ENCODE measurements around the gene ISY1. TPM values are rescaled to one million over a fixed set of nuclear protein-coding genes. Genes with fewer than 3 reads are reported as not detected.
"Not testable (repeated sequence)": the region's sequence is repeated elsewhere in the genome, so short reads cannot be mapped to it uniquely, and the experiment has no call there.

ISY1 gene
- polyA plus RNA-seq, 2 of the 4 experiments (the other 2 are of a cell fraction), result 23.2 to 27.6 TPM

GRCh38 chr3:129114455-129114854, 46.4 kb downstream of the ISY1 start:
- no peak for FAIRE-seq
- Histone ChIP-seq H3K9me3 (no peaks in the 10 kb centered on the region), H3K4me2 (no peak overlapping the region), H3K27ac (no peak overlapping the region), H3K4me1 (peaks cover 17% of the 10 kb centered on the region; the same call in 2 of the 3 replicates), H3K4me3 (no peak overlapping the region)
- ChIA-PET POLR2A (no interaction called here), CTCF (interaction anchor here (1.0 kb wide), 1 partner anchor 131 kb away, joined by 3 read pairs; no protein-coding TSS in a partner anchor)
- no peak for DNase-seq (ENCODE audit: low read depth in 1 of 2, low spot score in 1 of 2)
- ATAC-seq, result no peak
- TF ChIP-seq RCOR1 (IDR thresholded peaks at IDR 0.05; ENCODE audit: low read depth, low read length), result no peak
- TF ChIP-seq MYC (IDR thresholded peaks at IDR 0.05; ENCODE audit: borderline replicate concordance, low read length), result no peak
- no peak for TF ChIP-seq RAD21 (conservative IDR thresholded peaks at IDR 0.05 in 1 of 2, IDR thresholded peaks at IDR 0.05 in 1 of 2)
- no peak for TF ChIP-seq CBX2 (IDR thresholded peaks at IDR 0.05; ENCODE audit: borderline replicate concordance, low read depth)
- no peak for TF ChIP-seq CBX8 (IDR thresholded peaks at IDR 0.05)
- TF ChIP-seq NFE2L2 (conservative IDR thresholded peaks at IDR 0.05; ENCODE audit: low read length), result no peak
- 92% methylated on average over 6 of the region's 6 CpGs for WGBS (ENCODE audit: missing lambda C conversion rate)

- ChIA-PET POLR2A (interaction anchor here (1.2 kb wide), 1 partner anchor 9 kb away, joined by 6 read pairs; the partner anchor contains the start of gene RAB43), CTCF (interaction anchor here (0.9 kb wide), 1 partner anchor 59 kb away, joined by 3 read pairs; no protein-coding TSS in a partner anchor)
- Histone ChIP-seq H3K4me2 (no peak overlapping the region), H3K27ac (no peak overlapping the region; a peak in 1 of 6 replicates), H3K4me1 (peaks cover 17% of the 10 kb centered on the region; the same call in 2 of the 3 replicates), H3K4me3 (no peak overlapping the region), H3K9me3 (no peaks in the 10 kb centered on the region)
- WGBS (ENCODE audit: missing lambda C conversion rate), result 78% methylated on average over 3 of the region's 3 CpGs
- ATAC-seq (no peak; a peak in 1 of 6 replicates), FAIRE-seq (no peak), DNase-seq (ENCODE audit: low read depth in 1 of 2, low spot score in 1 of 2) (no peak)
- no peak for TF ChIP-seq TP53 (CRISPR knock-in tag; IDR thresholded peaks at IDR 0.05)
- no peak for TF ChIP-seq HOXB5 (CRISPR knock-in tag; IDR thresholded peaks at IDR 0.05)
- no peak for TF ChIP-seq RFX5 (IDR thresholded peaks at IDR 0.05)
- no peak for TF ChIP-seq HDAC2 (IDR thresholded peaks at IDR 0.05)
- no peak for TF ChIP-seq SREBF2 (IDR thresholded peaks at IDR 0.05)
- TF ChIP-seq JUN (IDR thresholded peaks at IDR 0.05), result no peak
- no peak for TF ChIP-seq BCL3 (IDR thresholded peaks at IDR 0.05)
- TF ChIP-seq ZNF302 (CRISPR knock-in tag; IDR thresholded peaks at IDR 0.05), result no peak
- no peak for TF ChIP-seq ZFP36 (IDR thresholded peaks at IDR 0.05; ENCODE audit: borderline replicate concordance, partially characterized antibody)
- TF ChIP-seq HOXA7 (CRISPR knock-in tag; IDR thresholded peaks at IDR 0.05), result no peak
- no peak for TF ChIP-seq NFE2L2 (conservative IDR thresholded peaks at IDR 0.05; ENCODE audit: low read length)
- no peak for TF ChIP-seq ESRRA (IDR thresholded peaks at IDR 0.05; ENCODE audit: borderline replicate concordance, low read length)
- TF ChIP-seq RARB (CRISPR knock-in tag; IDR thresholded peaks at IDR 0.05), result no peak
- TF ChIP-seq CBX2 (IDR thresholded peaks at IDR 0.05; ENCODE audit: borderline replicate concordance, low read depth), result no peak
- no peak for TF ChIP-seq POLR2AphosphoS2 (conservative IDR thresholded peaks at IDR 0.05; ENCODE audit: low read length)
- TF ChIP-seq, protein P1, sequence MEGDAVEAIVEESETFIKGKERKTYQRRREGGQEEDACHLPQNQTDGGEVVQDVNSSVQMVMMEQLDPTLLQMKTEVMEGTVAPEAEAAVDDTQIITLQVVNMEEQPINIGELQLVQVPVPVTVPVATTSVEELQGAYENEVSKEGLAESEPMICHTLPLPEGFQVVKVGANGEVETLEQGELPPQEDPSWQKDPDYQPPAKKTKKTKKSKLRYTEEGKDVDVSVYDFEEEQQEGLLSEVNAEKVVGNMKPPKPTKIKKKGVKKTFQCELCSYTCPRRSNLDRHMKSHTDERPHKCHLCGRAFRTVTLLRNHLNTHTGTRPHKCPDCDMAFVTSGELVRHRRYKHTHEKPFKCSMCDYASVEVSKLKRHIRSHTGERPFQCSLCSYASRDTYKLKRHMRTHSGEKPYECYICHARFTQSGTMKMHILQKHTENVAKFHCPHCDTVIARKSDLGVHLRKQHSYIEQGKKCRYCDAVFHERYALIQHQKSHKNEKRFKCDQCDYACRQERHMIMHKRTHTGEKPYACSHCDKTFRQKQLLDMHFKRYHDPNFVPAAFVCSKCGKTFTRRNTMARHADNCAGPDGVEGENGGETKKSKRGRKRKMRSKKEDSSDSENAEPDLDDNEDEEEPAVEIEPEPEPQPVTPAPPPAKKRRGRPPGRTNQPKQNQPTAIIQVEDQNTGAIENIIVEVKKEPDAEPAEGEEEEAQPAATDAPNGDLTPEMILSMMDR (IDR thresholded peaks at IDR 0.05), result no peak
- TF ChIP-seq NR3C1 (IDR thresholded peaks at IDR 0.05), result no peak
- no peak for TF ChIP-seq KDM1A (IDR thresholded peaks at IDR 0.05; ENCODE audit: low read depth)
- TF ChIP-seq, protein P2, sequence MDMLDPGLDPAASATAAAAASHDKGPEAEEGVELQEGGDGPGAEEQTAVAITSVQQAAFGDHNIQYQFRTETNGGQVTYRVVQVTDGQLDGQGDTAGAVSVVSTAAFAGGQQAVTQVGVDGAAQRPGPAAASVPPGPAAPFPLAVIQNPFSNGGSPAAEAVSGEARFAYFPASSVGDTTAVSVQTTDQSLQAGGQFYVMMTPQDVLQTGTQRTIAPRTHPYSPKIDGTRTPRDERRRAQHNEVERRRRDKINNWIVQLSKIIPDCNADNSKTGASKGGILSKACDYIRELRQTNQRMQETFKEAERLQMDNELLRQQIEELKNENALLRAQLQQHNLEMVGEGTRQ (IDR thresholded peaks at IDR 0.05), result no peak
- TF ChIP-seq ZC3H11A (IDR thresholded peaks at IDR 0.05), result no peak
These were observed 48.4 kb downstream of the ISY1 start for GRCh38 chr3:129112308-129113052.

- not testable (repeated sequence) for DNase-seq (ENCODE audit: low read depth in 1 of 2, low spot score in 1 of 2); FAIRE-seq; H3K4me3 ChIP-seq; H3K9me3 ChIP-seq; H3K4me2 ChIP-seq; H3K27ac ChIP-seq; ATAC-seq
- 92% methylated on average over 9 of the region's 10 CpGs for WGBS (ENCODE audit: missing lambda C conversion rate)
- ChIA-PET POLR2A (interaction anchor here (1.2 kb wide), 1 partner anchor 10 kb away, joined by 6 read pairs; the partner anchor contains the start of gene RAB43), CTCF (interaction anchor here (0.9 to 1.1 kb wide), 2 partner anchors 58 kb away, joined by 3 read pairs; no protein-coding TSS in a partner anchor)
- peaks cover 10% of the 10 kb centered on the region; the same call in 2 of the 3 replicates for H3K4me1 ChIP-seq
These were observed 49.6 kb downstream of the ISY1 start for GRCh38 chr3:129111076-129111780.
